ENCODE measurements around the gene CEP170B.
"Not testable (repeated sequence)": the region's sequence is repeated elsewhere in the genome, so short reads cannot be mapped to it uniquely, and the experiment has no call there.

CEP170B gene

GRCh38 chr14:104844306-104845032 lies 20.6 kb upstream of the CEP170B start:
- DNase-seq, result no peak

DNA sequence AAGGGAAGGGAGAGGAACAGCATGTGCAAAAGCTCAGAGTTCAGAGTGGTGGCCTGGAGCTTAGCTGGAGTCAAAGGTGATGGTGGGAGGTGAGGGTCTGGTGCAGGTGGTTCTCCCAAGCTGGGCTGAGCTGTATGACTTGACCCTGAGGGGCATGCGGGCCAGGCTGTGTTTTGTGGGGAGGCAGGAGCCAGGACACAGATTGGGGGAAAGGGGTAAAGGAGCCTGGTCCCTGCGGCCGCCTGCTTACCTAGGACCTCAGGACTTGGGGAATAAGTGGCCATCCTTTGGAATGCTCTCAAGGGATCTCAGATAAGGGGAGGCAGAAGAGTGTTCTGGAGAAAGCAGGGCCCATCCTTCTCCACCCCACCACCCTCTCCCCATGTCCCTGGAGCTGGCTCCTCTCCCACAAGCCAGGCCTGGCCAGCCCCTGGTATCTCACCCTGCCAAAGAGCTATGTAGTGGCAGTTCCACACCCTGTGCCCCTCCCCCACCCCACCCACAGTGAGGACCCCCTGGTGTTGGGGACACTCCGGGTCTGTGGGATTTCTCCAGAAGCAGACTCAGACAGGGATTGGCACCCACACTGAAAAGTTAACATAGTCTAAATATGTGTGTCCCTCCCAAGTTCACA lies 19.9 kb upstream of the CEP170B start:
- DNase-seq, result no peak

DNA sequence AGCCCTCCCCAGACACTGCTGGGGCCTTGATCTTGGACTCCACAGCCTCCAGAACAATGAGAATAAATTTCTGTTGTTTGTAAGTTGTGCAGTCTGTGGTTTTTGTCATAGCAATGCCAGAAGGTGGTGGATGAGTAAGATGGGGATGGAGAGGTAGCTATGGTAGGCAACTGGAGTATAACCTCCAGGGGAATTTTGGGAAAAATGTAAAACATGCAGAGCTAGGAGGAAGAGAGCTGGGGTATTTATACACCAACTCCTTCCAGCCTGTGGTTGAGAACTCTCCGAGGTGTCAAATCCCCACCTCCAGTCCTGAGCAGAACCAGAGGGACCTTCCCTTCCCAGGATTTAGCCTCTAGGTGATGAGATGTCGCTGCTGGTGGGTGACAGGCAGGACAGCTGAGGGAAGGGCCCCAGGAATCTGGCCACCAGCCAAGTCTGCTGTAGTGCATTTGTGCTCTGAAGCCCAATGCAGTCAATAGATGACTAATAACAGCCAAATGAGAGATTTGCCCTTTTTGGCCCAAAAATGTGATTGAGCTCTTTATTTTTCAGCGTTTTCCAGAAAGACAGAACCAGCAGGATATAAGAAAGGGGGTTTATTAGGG lies 19.1 kb upstream of the CEP170B start:
- DNase-seq, result no peak

GRCh38 chr14:104852280-104852663 lies 12.8 kb upstream of the CEP170B start:
- DNase-seq, result no peak

DNA sequence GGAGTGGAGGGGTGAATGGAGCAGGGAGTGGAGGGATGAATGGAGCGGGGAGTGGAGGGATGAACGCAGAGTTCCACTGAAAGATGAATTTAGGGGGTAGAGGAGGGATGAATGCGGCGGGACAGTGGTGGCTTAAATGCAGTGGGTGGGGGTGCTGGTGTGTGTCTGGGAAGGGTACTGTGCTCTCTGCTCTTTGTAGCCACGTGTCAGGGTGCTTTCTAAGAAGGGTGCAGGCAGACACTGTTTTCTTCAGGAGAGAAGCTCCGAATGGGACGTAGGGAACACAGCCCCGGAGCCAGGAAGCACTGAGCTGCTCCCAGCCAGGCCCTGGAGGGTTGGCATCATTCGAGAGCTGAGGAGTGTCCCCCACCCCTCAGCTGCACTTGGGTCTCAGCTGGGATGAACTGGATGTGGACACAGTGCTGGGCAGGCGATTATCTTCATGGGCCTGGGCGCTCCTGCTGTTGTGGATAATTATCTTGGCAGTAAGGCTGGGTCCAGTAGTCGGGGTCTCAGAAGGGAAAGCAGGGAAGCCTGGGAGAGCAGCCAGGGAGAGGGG lies 9.5 kb upstream of the CEP170B start:
- DNase-seq, result no peak

- DNase-seq, result no peak
These were observed 8.8 kb upstream of the CEP170B start for GRCh38 chr14:104856157-104856868.

DNA sequence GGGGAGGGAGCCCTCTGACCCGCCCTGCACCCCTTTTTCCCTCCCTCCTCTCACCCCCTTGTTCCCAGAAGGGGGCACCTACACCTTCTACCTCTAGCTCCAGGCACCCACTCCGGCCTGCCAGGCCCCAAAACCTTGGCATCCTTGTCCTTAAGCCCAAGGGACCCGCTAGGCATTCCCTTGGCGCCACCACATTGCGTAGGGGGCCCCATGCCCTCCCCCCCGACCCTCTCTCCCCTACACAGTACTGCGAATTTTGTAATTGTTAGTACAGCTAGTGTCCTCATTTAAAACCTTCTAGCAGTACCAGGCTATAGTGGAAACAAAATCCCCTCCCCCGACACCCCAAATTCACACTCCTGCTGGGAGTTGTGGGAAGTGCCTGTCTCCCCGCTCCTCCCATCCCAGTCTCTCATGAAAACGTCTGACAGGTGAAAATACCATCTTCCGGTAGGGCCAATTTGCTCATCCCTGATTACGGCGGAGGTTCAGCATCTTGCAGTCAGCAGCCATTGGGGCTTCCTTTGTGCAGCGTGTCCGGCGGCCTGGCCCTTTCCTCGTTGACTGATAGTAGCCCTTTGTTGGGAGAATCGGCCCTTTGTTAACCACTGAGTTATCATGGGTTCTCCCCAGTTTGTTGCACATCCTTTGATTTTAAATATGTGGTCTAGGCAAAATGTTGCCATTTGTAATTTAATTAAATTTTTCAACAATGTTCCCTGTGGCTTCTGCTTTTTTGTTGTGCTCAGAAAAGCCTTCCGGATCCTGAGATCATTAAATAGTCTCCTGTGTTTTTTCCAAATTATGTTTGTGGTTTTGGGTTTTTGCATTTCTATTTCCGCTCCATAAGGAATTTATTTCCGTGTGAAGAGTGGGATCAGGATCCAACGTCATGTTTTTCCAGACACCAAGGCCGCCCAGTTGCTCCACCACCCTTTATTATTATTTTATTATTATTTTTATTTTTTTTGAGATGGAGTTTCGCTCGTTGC lies 7.9 kb upstream of the CEP170B start:
- DNase-seq, result no peak

GRCh38 chr14:104857931-104858330 lies 7.1 kb upstream of the CEP170B start:
- DNase-seq, result not testable (repeated sequence)

DNA sequence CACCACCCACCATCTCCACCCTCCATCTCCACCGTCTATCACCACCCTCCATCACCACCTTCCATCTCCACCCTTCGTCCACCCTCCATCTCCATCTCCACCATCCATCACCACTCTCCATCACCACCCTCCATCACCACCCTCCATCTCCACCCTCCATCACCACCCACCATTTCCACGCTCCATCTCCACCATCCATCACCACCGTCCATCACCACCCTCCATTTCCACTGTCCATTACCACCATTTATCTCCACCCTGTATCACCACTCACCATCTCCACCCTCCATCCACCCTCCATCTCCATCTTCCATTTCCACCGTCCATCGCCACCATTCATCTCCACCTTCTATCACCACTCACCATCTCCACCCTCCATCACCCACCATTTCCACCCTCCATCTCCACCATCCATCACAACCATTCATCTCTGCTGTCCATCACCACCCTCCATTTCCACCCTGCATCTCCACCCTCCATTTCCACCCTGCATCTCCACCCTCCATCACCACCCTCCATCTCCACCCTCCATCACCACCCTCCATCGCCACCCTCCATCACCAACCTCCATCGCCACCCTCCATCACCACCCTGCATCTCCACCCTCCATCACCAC lies 6.1 kb upstream of the CEP170B start:
- no peak for DNase-seq

- no peak for DNase-seq
These were observed 5.2 kb upstream of the CEP170B start for GRCh38 chr14:104859900-104860299.

DNA sequence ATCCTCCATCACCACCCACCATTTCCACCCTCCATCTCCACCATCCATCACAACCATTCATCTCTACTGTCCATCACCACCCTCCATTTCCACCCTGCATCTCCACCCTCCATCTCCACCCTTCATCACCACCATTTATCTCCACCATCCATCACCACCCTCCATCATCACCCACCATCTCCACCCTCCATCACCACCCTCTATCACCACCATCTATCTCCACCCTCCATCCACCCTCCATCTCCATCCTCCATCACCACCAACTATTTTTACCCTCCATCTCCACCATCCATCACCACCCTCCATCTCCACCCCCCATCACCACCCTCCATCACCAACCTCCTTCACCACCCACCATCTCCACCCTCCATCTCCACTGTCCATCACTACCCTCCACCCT lies 4.7 kb upstream of the CEP170B start:
- DNase-seq, result no peak

DNA sequence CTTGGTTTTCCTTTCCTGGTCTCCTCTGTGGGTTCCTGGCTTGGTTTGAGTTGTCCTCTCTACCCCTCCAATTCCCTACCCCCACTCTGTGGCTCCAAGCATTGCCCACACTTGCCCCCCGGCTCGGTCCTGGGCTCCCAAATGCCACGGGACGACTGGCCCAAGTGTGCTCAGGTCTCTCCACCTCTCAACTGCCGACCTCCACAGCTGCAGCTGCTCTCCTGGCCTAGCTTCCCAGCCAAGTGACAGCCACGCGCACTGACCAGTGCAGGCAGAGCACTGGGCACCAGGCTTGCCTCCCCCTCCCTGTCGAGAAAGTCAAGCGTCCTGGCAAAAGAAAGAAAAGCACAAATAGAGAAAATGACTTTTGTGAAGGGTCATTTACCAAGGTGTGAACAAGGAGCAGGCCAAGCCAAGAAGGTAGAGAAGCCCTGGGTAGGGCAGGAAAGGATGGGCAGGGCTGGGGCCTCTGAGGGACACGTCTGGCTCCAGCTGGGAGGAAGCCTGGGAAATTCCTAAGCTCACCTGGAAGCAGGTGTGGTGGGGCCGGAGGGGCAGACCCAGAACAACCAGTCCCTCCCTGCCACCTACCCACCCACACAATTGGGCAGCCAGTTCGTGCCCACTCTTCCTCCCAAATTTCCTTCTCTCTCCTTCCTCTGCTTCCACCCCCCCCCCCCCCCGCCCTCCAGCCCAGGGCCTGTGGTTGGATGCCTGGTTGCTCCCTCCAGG lies 1.8 kb upstream of the CEP170B start:
- no peak for DNase-seq

GRCh38 chr14:104863923-104864266 lies 1.2 kb upstream of the CEP170B start:
- no peak for DNase-seq

DNA sequence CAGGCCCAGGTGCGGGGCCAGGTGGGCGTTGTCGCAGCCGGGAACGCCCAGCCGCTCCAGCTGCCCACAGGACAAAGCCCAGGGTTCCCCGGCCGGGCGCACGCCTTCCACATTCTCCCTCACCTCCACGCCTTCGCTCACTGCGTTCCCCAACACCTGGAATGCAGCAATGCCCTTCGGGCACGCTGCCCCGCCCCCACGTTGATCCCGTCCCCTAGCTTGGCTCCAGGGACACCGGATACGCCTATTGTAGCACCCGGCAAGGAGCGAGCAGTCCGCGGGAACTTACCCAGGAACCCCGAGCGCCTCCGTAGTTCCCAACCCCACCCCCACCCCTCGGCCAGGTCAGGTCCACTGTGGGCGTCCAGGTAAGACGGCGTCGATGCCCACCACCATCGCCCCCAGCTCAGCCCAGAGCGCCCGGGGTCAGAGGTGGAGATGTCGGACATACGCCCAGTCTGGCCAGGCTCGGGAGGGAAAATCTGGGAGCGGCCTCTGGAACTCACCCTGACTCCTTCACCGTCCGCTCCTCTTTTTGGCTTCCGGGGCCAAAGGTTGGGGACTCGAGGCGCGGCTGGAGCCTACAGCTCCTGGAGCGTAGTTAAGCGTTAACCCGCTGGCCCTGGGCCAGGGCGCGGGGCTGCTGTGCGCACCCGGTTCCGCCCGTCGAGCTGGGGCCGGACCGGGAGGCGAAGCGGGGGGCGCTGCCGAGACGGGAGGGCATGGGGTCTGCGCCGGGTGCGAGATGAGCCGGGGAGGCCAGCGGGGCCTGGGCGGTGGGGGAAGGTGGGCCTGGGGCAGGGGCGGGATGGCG lies 594 bp upstream of the CEP170B start:
- DNase-seq, result no peak

- DNase-seq, result peak; percentile 31
These were observed 768 bp downstream of the CEP170B start for GRCh38 chr14:104865631-104866441.

GRCh38 chr14:104866451-104867370 lies 1.6 kb downstream of the CEP170B start:
- no peak for DNase-seq

DNA sequence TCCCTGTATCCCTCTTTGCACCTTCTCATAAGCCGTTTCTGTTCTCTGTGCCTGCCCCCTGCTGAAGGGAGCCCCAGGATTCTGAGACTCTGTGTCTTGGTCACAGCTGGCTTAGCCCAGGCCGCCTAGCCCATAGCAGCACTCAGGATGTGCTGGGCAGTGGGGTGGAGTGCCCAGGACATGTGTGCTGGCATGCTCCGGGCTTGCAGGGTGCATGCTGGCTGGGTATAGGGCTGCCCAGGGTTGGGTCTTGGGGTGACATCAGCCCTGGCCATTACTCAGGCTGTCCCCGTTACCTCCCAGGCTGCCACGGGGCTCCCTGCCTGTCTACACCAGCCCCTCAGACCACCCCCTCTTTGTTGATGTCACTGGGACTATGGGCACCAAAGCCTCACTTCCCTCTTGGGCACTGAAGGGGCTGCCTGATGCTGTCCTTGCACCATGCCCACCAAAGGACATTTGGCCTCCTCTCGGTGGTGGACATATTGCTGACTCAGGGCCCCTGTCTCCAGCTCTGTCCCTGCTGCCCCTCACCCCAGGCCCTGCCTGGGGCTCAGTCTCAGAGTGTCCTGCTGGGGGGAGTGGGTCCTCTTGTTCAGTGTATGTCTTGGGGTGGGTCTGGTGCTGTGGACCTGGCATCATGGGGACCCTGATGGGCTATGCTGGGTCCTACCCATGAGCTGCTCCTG lies 2.4 kb downstream of the CEP170B start:
- no peak for DNase-seq

All from activated CD4-positive, alpha-beta T cell treated with anti-CD3 and anti-CD28 coated beads, Interleukin-10, Interleukin-2, amounts not matched to agents 100 ng/mL and 50 ng/mL, durations not matched to agents 16 hours and 8 hours (primary cell).